ENCODE data around the gene PTPRZ1. TPM values are rescaled to one million over a fixed set of nuclear protein-coding genes. Genes with fewer than 3 reads are reported as not detected.

The PTPRZ1 gene
- polyA plus RNA-seq, 2 of the 4 experiments (the other 2 are of a cell fraction), result not detected

- CTCF ChIA-PET, result interaction anchor here (1.1 kb wide), 1 partner anchor 55 kb away, joined by 3 read pairs; no protein-coding TSS in a partner anchor
- ATAC-seq, result no peak
These were observed 68.0 kb downstream of the PTPRZ1 start for GRCh38 chr7:121940918-121941317.

GRCh38 chr7:121941830-121942229 lies 68.9 kb downstream of the PTPRZ1 start:
- TF ChIP-seq KDM5A (IDR thresholded peaks at IDR 0.05) (no peak), CEBPB (IDR thresholded peaks at IDR 0.05) (no peak), CHD4 (IDR thresholded peaks at IDR 0.05; ENCODE audit: borderline replicate concordance) (no peak), TP53 (CRISPR knock-in tag; IDR thresholded peaks at IDR 0.05) (no peak), MAFK (IDR thresholded peaks at IDR 0.05; ENCODE audit: partially characterized antibody) (no peak), HEYL (CRISPR knock-in tag; IDR thresholded peaks at IDR 0.05) (no peak), BCL3 (IDR thresholded peaks at IDR 0.05) (no peak), PHF8 (IDR thresholded peaks at IDR 0.05; ENCODE audit: borderline replicate concordance, low read depth) (no peak), JUN (IDR thresholded peaks at IDR 0.05) (no peak), ATOH8 (CRISPR knock-in tag; IDR thresholded peaks at IDR 0.05; ENCODE audit: low read depth) (no peak)
- POLR2A ChIA-PET, result no interaction called here
- H3K4me2 ChIP-seq, result no peak overlapping the region

More at GRCh38 chr7:121940918-121941317, 68.0 kb downstream of the PTPRZ1 start:
- no peak overlapping the region for H3K4me3 ChIP-seq
- FAIRE-seq (no peak), DNase-seq (ENCODE audit: low read depth in 1 of 2, low spot score in 1 of 2) (no peak)
- H3K4me2 ChIP-seq, result no peak overlapping the region
- POLR2A ChIA-PET, result no interaction called here
- 12% methylated on average over 3 of the region's 3 CpGs for WGBS (ENCODE audit: missing lambda C conversion rate)
- H3K27ac ChIP-seq, result no peak overlapping the region
- no peaks in the 10 kb centered on the region for H3K9me3 ChIP-seq
- no peaks in the 10 kb centered on the region for H3K4me1 ChIP-seq
- TF ChIP-seq JUN (IDR thresholded peaks at IDR 0.05) (no peak), ESRRA (IDR thresholded peaks at IDR 0.05; ENCODE audit: borderline replicate concordance, low read length) (no peak), EHMT2 (IDR thresholded peaks at IDR 0.05; ENCODE audit: low read depth) (no peak), PHF8 (IDR thresholded peaks at IDR 0.05; ENCODE audit: borderline replicate concordance, low read depth) (no peak), ZNF302 (CRISPR knock-in tag; IDR thresholded peaks at IDR 0.05) (no peak), MAX (IDR thresholded peaks at IDR 0.05) (no peak), RNF2 (IDR thresholded peaks at IDR 0.05; ENCODE audit: borderline replicate concordance, low read depth) (no peak), CHD2 (IDR thresholded peaks at IDR 0.05; ENCODE audit: low read length, partially characterized antibody) (no peak), RFX5 (IDR thresholded peaks at IDR 0.05) (no peak)

GRCh38 chr7:121945066-121945465 lies 72.1 kb downstream of the PTPRZ1 start:
- DNase-seq (ENCODE audit: low read depth in 1 of 2, low spot score in 1 of 2) (no peak), FAIRE-seq (no peak), ATAC-seq (no peak)
- no peak overlapping the region for H3K27ac ChIP-seq
- H3K4me2 ChIP-seq, result no peak overlapping the region
- H3K4me3 ChIP-seq, result no peak overlapping the region
- no peaks in the 10 kb centered on the region for H3K4me1 ChIP-seq
- no peak for TF ChIP-seq POLR2AphosphoS2 (conservative IDR thresholded peaks at IDR 0.05; ENCODE audit: low read length)
- no peak for TF ChIP-seq EHF (CRISPR knock-in tag; IDR thresholded peaks at IDR 0.05)
- no peak for TF ChIP-seq HEYL (CRISPR knock-in tag; IDR thresholded peaks at IDR 0.05)
- no peak for TF ChIP-seq HOXA7 (CRISPR knock-in tag; IDR thresholded peaks at IDR 0.05)
- TF ChIP-seq FOXS1 (CRISPR knock-in tag; IDR thresholded peaks at IDR 0.05), result no peak
- TF ChIP-seq BCL3 (IDR thresholded peaks at IDR 0.05), result no peak
- TF ChIP-seq ESRRA (IDR thresholded peaks at IDR 0.05; ENCODE audit: borderline replicate concordance, low read length), result no peak
- TF ChIP-seq FOSL2 (IDR thresholded peaks at IDR 0.05), result no peak
- TF ChIP-seq FOSL2 (CRISPR knock-in tag; IDR thresholded peaks at IDR 0.05), result no peak
- TF ChIP-seq NR3C1 (IDR thresholded peaks at IDR 0.05), result no peak
- no peak for TF ChIP-seq HDAC2 (IDR thresholded peaks at IDR 0.05)
- TF ChIP-seq MAFK (IDR thresholded peaks at IDR 0.05; ENCODE audit: partially characterized antibody), result no peak
- no peak for TF ChIP-seq KDM5A (IDR thresholded peaks at IDR 0.05)
- no peak for TF ChIP-seq CHD2 (IDR thresholded peaks at IDR 0.05; ENCODE audit: low read length, partially characterized antibody)
- no peak for TF ChIP-seq PBX3 (IDR thresholded peaks at IDR 0.05)
- TF ChIP-seq MYC (IDR thresholded peaks at IDR 0.05; ENCODE audit: borderline replicate concordance, low read length), result no peak
- no peak for TF ChIP-seq CBX2 (IDR thresholded peaks at IDR 0.05; ENCODE audit: borderline replicate concordance, low read depth)
- TF ChIP-seq ZC3H11A (IDR thresholded peaks at IDR 0.05), result no peak
- TF ChIP-seq PHF8 (IDR thresholded peaks at IDR 0.05; ENCODE audit: borderline replicate concordance, low read depth), result no peak
- no peak for TF ChIP-seq POLR2A (IDR thresholded peaks at IDR 0.05; ENCODE audit: low read length)
- TF ChIP-seq RAD21 (conservative IDR thresholded peaks at IDR 0.05 in 1 of 2, IDR thresholded peaks at IDR 0.05 in 1 of 2), result no peak
- no peaks in the 10 kb centered on the region for H3K9me3 ChIP-seq
- ChIA-PET CTCF (no interaction called here), POLR2A (no interaction called here)

More at GRCh38 chr7:121941830-121942229, 68.9 kb downstream of the PTPRZ1 start:
- H3K4me1 ChIP-seq, result no peaks in the 10 kb centered on the region
- CTCF ChIA-PET, result interaction anchor here (0.6 to 1.1 kb wide), 2 partner anchors 51 to 54 kb away, joined by 3 read pairs; no protein-coding TSS in a partner anchor
- no peak for DNase-seq (ENCODE audit: low read depth in 1 of 2, low spot score in 1 of 2)
- ATAC-seq, result no peak
- no peak for FAIRE-seq
- H3K4me3 ChIP-seq, result no peak overlapping the region
- H3K9me3 ChIP-seq, result no peaks in the 10 kb centered on the region
- no peak overlapping the region for H3K27ac ChIP-seq
- 0% methylated on average over 2 of the region's 2 CpGs for whole genome bisulfite sequencing (ENCODE audit: missing lambda C conversion rate)
